Keratinocyte (primary cell): ENCODE results near the gene BCAT1. TPM values are rescaled to one million over a fixed set of nuclear protein-coding genes. Genes with fewer than 3 reads are reported as not detected.

Experiments
- DNase-seq: peaks from one replicate; pipeline ENCODE4 v3.0.0-alpha.2; 2011; ENCODE audit warnings: low read depth, missing footprints, low spot score
- FAIRE-seq: peaks from 2 replicates; lab custom pipeline; 2011; peaks lifted over from hg19 to GRCh38; lab: Jason Lieb, UNC
- H2AFZ ChIP-seq: 2 replicates; pipeline ENCODE4 v1.6.0; 2012; ENCODE audit warnings: low read length, control low read depth, inconsistent platforms; ENCODE audit not compliant: control insufficient read depth
- H3K27ac ChIP-seq: 2 replicates; pipeline ENCODE4 v1.5.1; 2011; ENCODE audit warnings: low read length; ENCODE audit not compliant: control insufficient read depth, insufficient read depth
- H3K27me3 ChIP-seq: 3 replicates; pipeline ENCODE4 v1.6.0; 2011; ENCODE audit warnings: low read length; ENCODE audit not compliant: control insufficient read depth, insufficient read depth; ENCODE audit errors: extremely low read depth
- H3K36me3 ChIP-seq, 2 experiments: 2 replicates in 1 of 2; 3 replicates in 1 of 2; pipeline ENCODE4 v1.5.1; 2011; ENCODE audit warnings: low read length in 2 of 2, mild to moderate bottlenecking in 1 of 2; ENCODE audit not compliant: control insufficient read depth in 2 of 2, insufficient read depth in 2 of 2; ENCODE audit errors: extremely low read depth in 1 of 2
- H3K4me1 ChIP-seq: 3 replicates; pipeline ENCODE4 v1.5.1; 2011; ENCODE audit warnings: low read length; ENCODE audit not compliant: control insufficient read depth, insufficient read depth; ENCODE audit errors: extremely low read depth
- H3K4me2 ChIP-seq: 3 replicates; pipeline ENCODE4 v1.6.0; 2011; ENCODE audit warnings: low read depth, low read length; ENCODE audit not compliant: control insufficient read depth, insufficient read depth; ENCODE audit errors: extremely low read depth
- H3K4me3 ChIP-seq, 3 experiments: fragments of 200-600 bp in 1 of 3; sonication (generic) in 1 of 3; 2 replicates in 2 of 3; 3 replicates in 1 of 3; pipeline ENCODE4 v1.5.1; 2011 to 2016; ENCODE audit warnings: low read length in 3 of 3, mild to moderate bottlenecking in 3 of 3, control low read depth in 2 of 3, inconsistent platforms in 1 of 3, low read depth in 1 of 3, mixed read lengths in 1 of 3, mixed run types in 1 of 3, moderate library complexity in 1 of 3; ENCODE audit not compliant: control insufficient read depth in 2 of 3, insufficient read depth in 2 of 3; ENCODE audit errors: extremely low read depth in 1 of 3
- H3K79me2 ChIP-seq: 2 replicates; pipeline ENCODE4 v1.6.0; 2012; ENCODE audit warnings: low read length; ENCODE audit not compliant: control insufficient read depth, insufficient read depth
- H3K9ac ChIP-seq: 3 replicates; pipeline ENCODE4 v1.6.0; 2011; ENCODE audit warnings: low read length; ENCODE audit not compliant: control insufficient read depth, insufficient read depth; ENCODE audit errors: extremely low read depth
- H3K9me1 ChIP-seq: 3 replicates; pipeline ENCODE4 v1.6.0; 2011; ENCODE audit warnings: low read length; ENCODE audit not compliant: control insufficient read depth, insufficient read depth; ENCODE audit errors: extremely low read depth
- H3K9me3 ChIP-seq: 2 replicates; pipeline ENCODE4 v1.5.1; 2012; ENCODE audit warnings: low read depth, low read length; ENCODE audit not compliant: control insufficient read depth
- H4K20me1 ChIP-seq: 3 replicates; pipeline ENCODE4 v1.6.0; 2011; ENCODE audit warnings: low read length; ENCODE audit not compliant: control insufficient read depth, insufficient read depth; ENCODE audit errors: extremely low read depth
- CTCF ChIP-seq, 3 experiments: IDR thresholded peaks in 1 of 3; conservative IDR thresholded peaks in 1 of 3; optimal IDR thresholded peaks in 1 of 3; 2 replicates in 2 of 3; 3 replicates in 1 of 3; pipeline versions ENCODE3 to v1.5.1; 2011; ENCODE audit warnings: low read length in 3 of 3, mild to moderate bottlenecking in 3 of 3, moderate library complexity in 2 of 3, control low read depth in 1 of 3, inconsistent platforms in 1 of 3; ENCODE audit not compliant: insufficient read depth in 2 of 3; ENCODE audit errors: extremely low read depth in 1 of 3
- EZH2 ChIP-seq: IDR thresholded peaks from one replicate; pipeline ENCODE4 v1.6.1; 2012; ENCODE audit warnings: inconsistent platforms, mild to moderate bottlenecking, low read length, moderate library complexity
- dilution Hi-C: fragments of 300-500 bp; cut with MboI; formaldehyde crosslinking; loops from one replicate; pipeline ENCODE4 v1.7.0; 2020; ENCODE audit warnings: low sequenced_read_pairs; ENCODE audit not compliant: extremely low pct_ligation_motif_present
- polyA plus RNA-seq, 5 experiments: library from polyadenylated mRNA; depleted of rRNA in 3 of 5; stranded (reverse) in 3 of 5; stranded (forward) in 1 of 5; unstranded in 1 of 5; fragments of >200 nt; gene quantifications; 1 replicate in 1 of 5; 2 replicates in 3 of 5; 3 replicates in 1 of 5; pipeline versions ENCODE4 v1.2.1 to v1.2.3, GENCODE V29; 2011 to 2012; ENCODE audit warnings: missing spikeins in 2 of 5, low read depth in 1 of 5, low replicate concordance in 1 of 5

Gene BCAT1
- polyA plus RNA-seq, 1 donor (not counting 4 experiments of a cell fraction or from before 2014, with no cell fraction given), result 6.5 TPM

- H3K9me3 ChIP-seq, result no peaks in the 10 kb centered on the region
- H4K20me1 ChIP-seq, result no peaks in the 10 kb centered on the region
- DNase-seq (no peak), FAIRE-seq (no peak)
- H3K4me1 ChIP-seq, result no peaks in the 10 kb centered on the region
- H3K27ac ChIP-seq, result no peak overlapping the region
- no peaks in the 10 kb centered on the region for H3K36me3 ChIP-seq
- H3K4me2 ChIP-seq, result no peak overlapping the region
- no peaks in the 10 kb centered on the region for H3K9me1 ChIP-seq
- no peaks in the 10 kb centered on the region for H3K79me2 ChIP-seq
- dilution Hi-C loops, result no loop called here
- no peak overlapping the region for H2AFZ ChIP-seq
- H3K4me3 ChIP-seq, result no peak overlapping the region
- no peak overlapping the region for H3K9ac ChIP-seq
- TF ChIP-seq EZH2, result no peak
- TF ChIP-seq CTCF (optimal IDR thresholded peaks at IDR 0.05 in 1 of 3, IDR thresholded peaks at IDR 0.05 in 1 of 3, conservative IDR thresholded peaks at IDR 0.05 in 1 of 3; ENCODE audit: extremely low read depth in 1 of 3, insufficient read depth in 2 of 3, low read length in 3 of 3), result no peak
- no peaks in the 10 kb centered on the region for H3K27me3 ChIP-seq
These were observed 7.0 kb upstream of the BCAT1 start for GRCh38 chr12:24955853-24956252.

- Histone ChIP-seq H3K27ac (no peak overlapping the region), H2AFZ (no peak overlapping the region), H3K36me3 (no peaks in the 10 kb centered on the region), H3K79me2 (no peaks in the 10 kb centered on the region), H3K4me2 (no peak overlapping the region), H3K9me1 (no peaks in the 10 kb centered on the region), H3K27me3 (no peaks in the 10 kb centered on the region), H3K4me3 (no peak overlapping the region), H4K20me1 (no peaks in the 10 kb centered on the region), H3K4me1 (no peaks in the 10 kb centered on the region), H3K9me3 (no peaks in the 10 kb centered on the region), H3K9ac (no peak overlapping the region)
- FAIRE-seq (no peak), DNase-seq (no peak)
- dilution Hi-C loops, result no loop called here
- TF ChIP-seq EZH2, result no peak
- TF ChIP-seq CTCF (optimal IDR thresholded peaks at IDR 0.05 in 1 of 3, IDR thresholded peaks at IDR 0.05 in 1 of 3, conservative IDR thresholded peaks at IDR 0.05 in 1 of 3; ENCODE audit: extremely low read depth in 1 of 3, insufficient read depth in 2 of 3, low read length in 3 of 3), result no peak
These were observed 6.5 kb upstream of the BCAT1 start for GRCh38 chr12:24955389-24955788.
